Neuronal stem cell (in vitro differentiated cells): ENCODE measurements around the gene PMPCB.
"Not testable (repeated sequence)": the region's sequence is repeated elsewhere in the genome, so short reads cannot be mapped to it uniquely, and the experiment has no call there.

Source experiments
- DNase-seq: peaks from one replicate; pipeline ENCODE4 v3.0.0-alpha.2; 2013; ENCODE audit warnings: low spot score
- H2AFZ ChIP-seq: one replicate; pipeline ENCODE4 v1.6.1; 2013; ENCODE audit warnings: mild to moderate bottlenecking, low read length, inconsistent platforms
- H2AK5ac ChIP-seq: 2 replicates; pipeline ENCODE4 v1.6.1; 2013; ENCODE audit warnings: low read depth, mild to moderate bottlenecking, inconsistent platforms, low read length, moderate library complexity, mixed read lengths
- H2BK120ac ChIP-seq: 2 replicates; pipeline ENCODE4 v1.6.1; 2013; ENCODE audit warnings: low read depth, mild to moderate bottlenecking, inconsistent platforms, low read length, moderate library complexity, mixed read lengths
- H2BK12ac ChIP-seq: one replicate; pipeline ENCODE4 v1.6.1; 2013; ENCODE audit warnings: low read length, inconsistent platforms
- H2BK15ac ChIP-seq: 2 replicates; pipeline ENCODE4 v1.6.1; 2013; ENCODE audit warnings: mild to moderate bottlenecking, low read length, inconsistent platforms, mixed read lengths
- H2BK5ac ChIP-seq: one replicate; pipeline ENCODE4 v1.6.1; 2013; ENCODE audit warnings: inconsistent platforms, mild to moderate bottlenecking, low read length, moderate library complexity
- H3K14ac ChIP-seq: one replicate; pipeline ENCODE4 v1.6.1; 2013; ENCODE audit warnings: low read length, inconsistent platforms
- H3K18ac ChIP-seq: 2 replicates; pipeline ENCODE4 v1.6.1; 2013; ENCODE audit warnings: low read length, inconsistent platforms
- H3K23ac ChIP-seq: 2 replicates; pipeline ENCODE4 v1.6.1; 2013; ENCODE audit warnings: low read depth, mild to moderate bottlenecking, mixed read lengths, low read length, inconsistent platforms; ENCODE audit not compliant: poor library complexity
- H3K27ac ChIP-seq: replicated peaks from 3 replicates; pipeline ENCODE4 v1.5.1; 2013; ENCODE audit warnings: low read length, inconsistent platforms
- H3K27me3 ChIP-seq, 3 experiments: 2 replicates each; pipeline ENCODE4 v1.6.1; 2013; ENCODE audit warnings: low read length in 3 of 3, mild to moderate bottlenecking in 2 of 3, inconsistent platforms in 1 of 3, low read depth in 1 of 3, mixed read lengths in 1 of 3, moderate library complexity in 1 of 3; ENCODE audit not compliant: control insufficient read depth in 3 of 3, insufficient read depth in 3 of 3
- H3K36me3 ChIP-seq, 2 donors: replicated peaks in 1 of 2; 2 replicates each; pipeline ENCODE4 v1.6.1; 2013; ENCODE audit warnings: low read length in 2 of 2; ENCODE audit not compliant: control insufficient read depth in 2 of 2, insufficient read depth in 2 of 2
- H3K4ac ChIP-seq: 2 replicates; pipeline ENCODE4 v1.6.1; 2013; ENCODE audit warnings: inconsistent platforms, mild to moderate bottlenecking, low read length, moderate library complexity
- H3K4me1 ChIP-seq, 2 donors: 1 replicate in 1 of 2; 2 replicates in 1 of 2; pipeline ENCODE4 v1.6.1; 2013; ENCODE audit warnings: low read length in 2 of 2, low read depth in 1 of 2; ENCODE audit not compliant: control insufficient read depth in 2 of 2, insufficient read depth in 1 of 2
- H3K4me2 ChIP-seq: one replicate; pipeline ENCODE4 v1.6.1; 2013; ENCODE audit warnings: mild to moderate bottlenecking, low read length, inconsistent platforms; ENCODE audit not compliant: insufficient read depth, poor library complexity, severe bottlenecking
- H3K4me3 ChIP-seq, 2 donors: 2 replicates each; pipeline ENCODE4 v1.5.1; 2013; ENCODE audit warnings: low read length in 2 of 2, mild to moderate bottlenecking in 2 of 2, inconsistent platforms in 1 of 2, moderate library complexity in 1 of 2
- H3K79me1 ChIP-seq: one replicate; pipeline ENCODE4 v1.6.1; 2013; ENCODE audit warnings: low read depth, mild to moderate bottlenecking, inconsistent platforms, low read length, moderate library complexity
- H3K9ac ChIP-seq: one replicate; pipeline ENCODE4 v1.6.1; 2013; ENCODE audit warnings: mild to moderate bottlenecking, low read depth, low read length, inconsistent platforms; ENCODE audit not compliant: poor library complexity
- H3K9me3 ChIP-seq, 2 donors: replicated peaks in 1 of 2; 2 replicates each; pipeline versions ENCODE3 to v1.6.1; 2013; ENCODE audit warnings: low read length in 2 of 2, mild to moderate bottlenecking in 2 of 2, inconsistent platforms in 1 of 2, low read depth in 1 of 2, mixed read lengths in 1 of 2, moderate library complexity in 1 of 2; ENCODE audit not compliant: control insufficient read depth in 2 of 2, insufficient read depth in 1 of 2
- H4K8ac ChIP-seq: one replicate; pipeline ENCODE4 v1.6.1; 2013; ENCODE audit warnings: low read depth, mild to moderate bottlenecking, inconsistent platforms, low read length, moderate library complexity
- H4K91ac ChIP-seq: one replicate; pipeline ENCODE4 v1.6.1; 2013; ENCODE audit warnings: low read length, low read depth, mild to moderate bottlenecking, inconsistent platforms; ENCODE audit not compliant: poor library complexity
- WGBS, 2 donors: extraction: QIAGEN DNeasy Blood & Tissue Kit; methylation state at CpG; one replicate each; pipeline ENCODE4 v1.1.7; 2013; ENCODE audit warnings: missing lambda C conversion rate in 2 of 2, mixed read lengths in 1 of 2; ENCODE audit not compliant: insufficient read length in 2 of 2, insufficient replicate concordance in 1 of 2; ENCODE audit errors: extremely low coverage in 2 of 2; 5-methylcytosine and 5-hydroxymethylcytosine counted together

The PMPCB gene

GRCh38 chr7:103279636-103279962, 17.6 kb upstream of the PMPCB start:
- not testable (repeated sequence) for H3K4me1 ChIP-seq, H3K27ac ChIP-seq, H4K91ac ChIP-seq, H3K4ac ChIP-seq, H2BK5ac ChIP-seq, H3K23ac ChIP-seq, H2AK5ac ChIP-seq, H2BK120ac ChIP-seq, H3K9me3 ChIP-seq, H2BK15ac ChIP-seq, H2BK12ac ChIP-seq, H3K36me3 ChIP-seq, H3K14ac ChIP-seq, DNase-seq, H4K8ac ChIP-seq, H3K79me1 ChIP-seq, H3K27me3 ChIP-seq
- no CpG with 5 or more reads among the region's 12 CpGs for WGBS, 2 donors
- H3K18ac ChIP-seq: peak overlapping the region; percentile 96
- peak overlapping the region; percentile 60 for H3K9ac ChIP-seq
- peak overlapping the region; percentile 99 for H2AFZ ChIP-seq
- peak overlapping the region; percentile 69 for H3K4me2 ChIP-seq
- peak overlapping the region; percentile 56 to 84 for H3K4me3 ChIP-seq

- not testable (repeated sequence) for H3K4ac ChIP-seq, H2BK15ac ChIP-seq, H2BK5ac ChIP-seq, H3K23ac ChIP-seq, H3K4me1 ChIP-seq, H4K91ac ChIP-seq, H3K79me1 ChIP-seq, H2AK5ac ChIP-seq, H3K36me3 ChIP-seq, H2BK120ac ChIP-seq, H3K27ac ChIP-seq, H3K9me3 ChIP-seq, H3K27me3 ChIP-seq, H2BK12ac ChIP-seq
- H3K4me2 ChIP-seq: peak overlapping the region; percentile 97
- H3K4me3 ChIP-seq: peak overlapping the region; percentile 56 to 84
- peak overlapping the region; percentile 96 for H3K18ac ChIP-seq
- H2AFZ ChIP-seq: peak overlapping the region; percentile 99
- peak; percentile 64 for DNase-seq
- no CpG with 5 or more reads among the region's 71 CpGs for WGBS, 2 donors
- H4K8ac ChIP-seq: peak overlapping the region; percentile 17
- peak overlapping the region; percentile 77 for H3K9ac ChIP-seq
- H3K14ac ChIP-seq: peak overlapping the region; percentile 89
These were observed 17.1 kb upstream of the PMPCB start for GRCh38 chr7:103279963-103280802.

GRCh38 chr7:103280803-103281155, 16.5 kb upstream of the PMPCB start:
- no CpG with 5 or more reads among the region's 25 CpGs for WGBS, 2 donors
- not testable (repeated sequence) for H3K4me1 ChIP-seq, H4K8ac ChIP-seq, H3K14ac ChIP-seq, H2BK12ac ChIP-seq, H3K23ac ChIP-seq, H2BK5ac ChIP-seq, H2BK120ac ChIP-seq, H3K4ac ChIP-seq, DNase-seq, H3K27me3 ChIP-seq, H4K91ac ChIP-seq, H3K9me3 ChIP-seq, H3K27ac ChIP-seq, H3K9ac ChIP-seq, H3K79me1 ChIP-seq, H3K36me3 ChIP-seq, H2AK5ac ChIP-seq
- Histone ChIP-seq H3K18ac (peak overlapping the region; percentile 65), H2AFZ (peak overlapping the region; percentile 99), H2BK15ac (peak overlapping the region; percentile 37), H3K4me2 (peak overlapping the region; percentile 97), H3K4me3 (peak overlapping the region; percentile 56 to 84)

- H3K79me1 ChIP-seq, H3K4me1 ChIP-seq, H3K27ac ChIP-seq, H2BK15ac ChIP-seq, H4K8ac ChIP-seq, DNase-seq, H3K36me3 ChIP-seq, H3K4me3 ChIP-seq, H3K23ac ChIP-seq, H3K14ac ChIP-seq, H3K4ac ChIP-seq, H3K4me2 ChIP-seq, H2AK5ac ChIP-seq, H3K18ac ChIP-seq, H3K27me3 ChIP-seq, H2BK12ac ChIP-seq, H2AFZ ChIP-seq, H2BK120ac ChIP-seq, H3K9me3 ChIP-seq, H4K91ac ChIP-seq, H2BK5ac ChIP-seq, H3K9ac ChIP-seq: not testable (repeated sequence)
- WGBS, 2 donors: no CpG with 5 or more reads among the region's 3 CpGs
These were observed 14.3 kb upstream of the PMPCB start for GRCh38 chr7:103282802-103283427.
